Keratinocyte (primary cell): ENCODE results near the gene ESM1. TPM values are rescaled to one million over a fixed set of nuclear protein-coding genes. Genes with fewer than 3 reads are reported as not detected.

ENCODE experiments used
- DNase-seq: peaks from one replicate; pipeline ENCODE4 v3.0.0-alpha.2; 2011; ENCODE audit warnings: low read depth, missing footprints, low spot score
- FAIRE-seq: peaks from 2 replicates; lab custom pipeline; 2011; peaks lifted over from hg19 to GRCh38; lab: Jason Lieb, UNC
- H2AFZ ChIP-seq: 2 replicates; pipeline ENCODE4 v1.6.0; 2012; ENCODE audit warnings: low read length, control low read depth, inconsistent platforms; ENCODE audit not compliant: control insufficient read depth
- H3K27ac ChIP-seq: 2 replicates; pipeline ENCODE4 v1.5.1; 2011; ENCODE audit warnings: low read length; ENCODE audit not compliant: control insufficient read depth, insufficient read depth
- H3K27me3 ChIP-seq: 3 replicates; pipeline ENCODE4 v1.6.0; 2011; ENCODE audit warnings: low read length; ENCODE audit not compliant: control insufficient read depth, insufficient read depth; ENCODE audit errors: extremely low read depth
- H3K36me3 ChIP-seq, 2 experiments: 2 replicates in 1 of 2; 3 replicates in 1 of 2; pipeline ENCODE4 v1.5.1; 2011; ENCODE audit warnings: low read length in 2 of 2, mild to moderate bottlenecking in 1 of 2; ENCODE audit not compliant: control insufficient read depth in 2 of 2, insufficient read depth in 2 of 2; ENCODE audit errors: extremely low read depth in 1 of 2
- H3K4me1 ChIP-seq: 3 replicates; pipeline ENCODE4 v1.5.1; 2011; ENCODE audit warnings: low read length; ENCODE audit not compliant: control insufficient read depth, insufficient read depth; ENCODE audit errors: extremely low read depth
- H3K4me2 ChIP-seq: 3 replicates; pipeline ENCODE4 v1.6.0; 2011; ENCODE audit warnings: low read depth, low read length; ENCODE audit not compliant: control insufficient read depth, insufficient read depth; ENCODE audit errors: extremely low read depth
- H3K4me3 ChIP-seq, 3 experiments: fragments of 200-600 bp in 1 of 3; sonication (generic) in 1 of 3; 2 replicates in 2 of 3; 3 replicates in 1 of 3; pipeline ENCODE4 v1.5.1; 2011 to 2016; ENCODE audit warnings: low read length in 3 of 3, mild to moderate bottlenecking in 3 of 3, control low read depth in 2 of 3, inconsistent platforms in 1 of 3, low read depth in 1 of 3, mixed read lengths in 1 of 3, mixed run types in 1 of 3, moderate library complexity in 1 of 3; ENCODE audit not compliant: control insufficient read depth in 2 of 3, insufficient read depth in 2 of 3; ENCODE audit errors: extremely low read depth in 1 of 3
- H3K79me2 ChIP-seq: 2 replicates; pipeline ENCODE4 v1.6.0; 2012; ENCODE audit warnings: low read length; ENCODE audit not compliant: control insufficient read depth, insufficient read depth
- H3K9ac ChIP-seq: 3 replicates; pipeline ENCODE4 v1.6.0; 2011; ENCODE audit warnings: low read length; ENCODE audit not compliant: control insufficient read depth, insufficient read depth; ENCODE audit errors: extremely low read depth
- H3K9me1 ChIP-seq: 3 replicates; pipeline ENCODE4 v1.6.0; 2011; ENCODE audit warnings: low read length; ENCODE audit not compliant: control insufficient read depth, insufficient read depth; ENCODE audit errors: extremely low read depth
- H3K9me3 ChIP-seq: 2 replicates; pipeline ENCODE4 v1.5.1; 2012; ENCODE audit warnings: low read depth, low read length; ENCODE audit not compliant: control insufficient read depth
- H4K20me1 ChIP-seq: 3 replicates; pipeline ENCODE4 v1.6.0; 2011; ENCODE audit warnings: low read length; ENCODE audit not compliant: control insufficient read depth, insufficient read depth; ENCODE audit errors: extremely low read depth
- EZH2 ChIP-seq: IDR thresholded peaks from one replicate; pipeline ENCODE4 v1.6.1; 2012; ENCODE audit warnings: inconsistent platforms, mild to moderate bottlenecking, low read length, moderate library complexity
- dilution Hi-C: fragments of 300-500 bp; cut with MboI; formaldehyde crosslinking; loops from one replicate; pipeline ENCODE4 v1.7.0; 2020; ENCODE audit warnings: low sequenced_read_pairs; ENCODE audit not compliant: extremely low pct_ligation_motif_present
- polyA plus RNA-seq, 5 experiments: library from polyadenylated mRNA; depleted of rRNA in 3 of 5; stranded (reverse) in 3 of 5; stranded (forward) in 1 of 5; unstranded in 1 of 5; fragments of >200 nt; gene quantifications; 1 replicate in 1 of 5; 2 replicates in 3 of 5; 3 replicates in 1 of 5; pipeline versions ENCODE4 v1.2.1 to v1.2.3, GENCODE V29; 2011 to 2012; ENCODE audit warnings: missing spikeins in 2 of 5, low read depth in 1 of 5, low replicate concordance in 1 of 5
- TF ChIP-seq, protein P1 (sequence below), 3 experiments: IDR thresholded peaks in 1 of 3; conservative IDR thresholded peaks in 1 of 3; optimal IDR thresholded peaks in 1 of 3; 2 replicates in 2 of 3; 3 replicates in 1 of 3; pipeline versions ENCODE3 to v1.5.1; 2011; ENCODE audit warnings: low read length in 3 of 3, mild to moderate bottlenecking in 3 of 3, moderate library complexity in 2 of 3, control low read depth in 1 of 3, inconsistent platforms in 1 of 3; ENCODE audit not compliant: insufficient read depth in 2 of 3; ENCODE audit errors: extremely low read depth in 1 of 3

ESM1 gene
- polyA plus RNA-seq, 1 donor (not counting 4 experiments of a cell fraction or from before 2014, with no cell fraction given), result 0.07 TPM

DNA sequence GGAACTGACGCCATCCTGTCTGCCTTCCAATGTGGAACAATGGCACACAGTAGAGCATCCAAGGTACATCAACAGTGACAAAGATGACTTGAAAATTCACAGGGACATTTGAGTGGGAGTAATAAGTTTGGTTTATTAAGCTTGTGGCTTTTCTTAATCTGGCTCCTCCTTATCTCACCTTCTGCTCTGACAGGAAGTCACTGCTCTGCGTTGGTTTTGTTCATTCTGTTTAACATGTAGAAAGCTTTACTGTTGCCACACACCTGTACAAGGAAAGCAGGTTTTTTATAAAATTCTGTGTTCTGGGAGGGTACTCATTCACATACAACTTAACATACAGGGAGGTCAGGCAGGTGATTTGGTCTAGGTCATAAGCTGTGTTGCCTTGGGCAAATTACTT lies 37.1 kb upstream of the ESM1 start:
- no peaks in the 10 kb centered on the region for H3K9me3 ChIP-seq
- DNase-seq, result no peak
- no peaks in the 10 kb centered on the region for H3K79me2 ChIP-seq
- dilution Hi-C loops, result no loop called here
- no peaks in the 10 kb centered on the region for H3K27me3 ChIP-seq
- H4K20me1 ChIP-seq, result no peaks in the 10 kb centered on the region
- H2AFZ ChIP-seq, result no peak overlapping the region
- no peak overlapping the region for H3K4me2 ChIP-seq
- no peak overlapping the region for H3K4me3 ChIP-seq
- no peaks in the 10 kb centered on the region for H3K9me1 ChIP-seq
- no peak overlapping the region for H3K9ac ChIP-seq
- no peak overlapping the region for H3K27ac ChIP-seq
- no peak for FAIRE-seq
- no peaks in the 10 kb centered on the region for H3K4me1 ChIP-seq
- no peaks in the 10 kb centered on the region for H3K36me3 ChIP-seq
- TF ChIP-seq, protein P1, sequence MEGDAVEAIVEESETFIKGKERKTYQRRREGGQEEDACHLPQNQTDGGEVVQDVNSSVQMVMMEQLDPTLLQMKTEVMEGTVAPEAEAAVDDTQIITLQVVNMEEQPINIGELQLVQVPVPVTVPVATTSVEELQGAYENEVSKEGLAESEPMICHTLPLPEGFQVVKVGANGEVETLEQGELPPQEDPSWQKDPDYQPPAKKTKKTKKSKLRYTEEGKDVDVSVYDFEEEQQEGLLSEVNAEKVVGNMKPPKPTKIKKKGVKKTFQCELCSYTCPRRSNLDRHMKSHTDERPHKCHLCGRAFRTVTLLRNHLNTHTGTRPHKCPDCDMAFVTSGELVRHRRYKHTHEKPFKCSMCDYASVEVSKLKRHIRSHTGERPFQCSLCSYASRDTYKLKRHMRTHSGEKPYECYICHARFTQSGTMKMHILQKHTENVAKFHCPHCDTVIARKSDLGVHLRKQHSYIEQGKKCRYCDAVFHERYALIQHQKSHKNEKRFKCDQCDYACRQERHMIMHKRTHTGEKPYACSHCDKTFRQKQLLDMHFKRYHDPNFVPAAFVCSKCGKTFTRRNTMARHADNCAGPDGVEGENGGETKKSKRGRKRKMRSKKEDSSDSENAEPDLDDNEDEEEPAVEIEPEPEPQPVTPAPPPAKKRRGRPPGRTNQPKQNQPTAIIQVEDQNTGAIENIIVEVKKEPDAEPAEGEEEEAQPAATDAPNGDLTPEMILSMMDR (optimal IDR thresholded peaks at IDR 0.05 in 1 of 3, IDR thresholded peaks at IDR 0.05 in 1 of 3, conservative IDR thresholded peaks at IDR 0.05 in 1 of 3; ENCODE audit: extremely low read depth in 1 of 3, insufficient read depth in 2 of 3, low read length in 3 of 3), result no peak
- no peak for TF ChIP-seq EZH2

DNA sequence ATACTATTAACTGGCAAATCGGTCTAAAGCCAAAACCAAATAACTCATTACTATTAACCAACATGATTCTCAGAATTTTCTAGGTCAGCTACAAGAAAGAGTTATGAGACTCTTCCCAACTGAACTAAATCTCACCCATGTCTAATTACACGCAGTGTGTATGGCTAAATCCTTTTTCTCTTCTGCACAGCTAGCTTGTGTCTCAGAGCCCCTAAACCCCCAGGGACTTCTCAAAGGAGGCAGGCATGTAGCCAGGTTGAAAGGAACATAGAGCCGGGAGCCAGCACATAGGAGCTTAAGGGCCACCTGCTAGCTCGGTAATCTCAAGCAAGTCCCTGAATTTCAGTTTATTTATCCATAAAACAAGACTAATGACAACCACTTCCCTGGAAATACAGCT lies 36.4 kb upstream of the ESM1 start:
- no peak for TF ChIP-seq EZH2
- TF ChIP-seq, protein P1 (optimal IDR thresholded peaks at IDR 0.05 in 1 of 3, IDR thresholded peaks at IDR 0.05 in 1 of 3, conservative IDR thresholded peaks at IDR 0.05 in 1 of 3; ENCODE audit: extremely low read depth in 1 of 3, insufficient read depth in 2 of 3, low read length in 3 of 3), result no peak
- Histone ChIP-seq H3K9me3 (no peaks in the 10 kb centered on the region), H3K27me3 (no peaks in the 10 kb centered on the region), H3K4me3 (no peak overlapping the region), H3K9ac (no peak overlapping the region), H3K79me2 (no peaks in the 10 kb centered on the region), H3K9me1 (no peaks in the 10 kb centered on the region), H3K4me1 (no peaks in the 10 kb centered on the region), H3K27ac (no peak overlapping the region), H2AFZ (no peak overlapping the region), H3K4me2 (no peak overlapping the region), H4K20me1 (no peaks in the 10 kb centered on the region), H3K36me3 (no peaks in the 10 kb centered on the region)
- dilution Hi-C loops, result no loop called here
- DNase-seq, result no peak
- FAIRE-seq, result no peak
